Gastroesophageal sphincter (tissue), 3 donors: ENCODE measurements around the gene IMP3.

Experiments used
- POLR2A ChIP-seq, 2 donors: fragments of 450-650 bp; IDR thresholded peaks; one replicate each; pipeline ENCODE4 v1.6.1; 2017; ENCODE audit warnings: antibody characterized with exemption in 2 of 2, mild to moderate bottlenecking in 2 of 2, moderate library complexity in 1 of 2
- TF ChIP-seq, protein P1 (sequence below), 4 experiments: fragments of 200-600 bp in 2 of 4; fragments of 450-650 bp in 2 of 4; sonication (generic) in 1 of 4; IDR thresholded peaks; one replicate each; pipeline ENCODE4 v1.5.1; 2017 to 2019; ENCODE audit warnings: antibody characterized with exemption in 4 of 4, mild to moderate bottlenecking in 2 of 4, moderate library complexity in 2 of 4

DNA sequence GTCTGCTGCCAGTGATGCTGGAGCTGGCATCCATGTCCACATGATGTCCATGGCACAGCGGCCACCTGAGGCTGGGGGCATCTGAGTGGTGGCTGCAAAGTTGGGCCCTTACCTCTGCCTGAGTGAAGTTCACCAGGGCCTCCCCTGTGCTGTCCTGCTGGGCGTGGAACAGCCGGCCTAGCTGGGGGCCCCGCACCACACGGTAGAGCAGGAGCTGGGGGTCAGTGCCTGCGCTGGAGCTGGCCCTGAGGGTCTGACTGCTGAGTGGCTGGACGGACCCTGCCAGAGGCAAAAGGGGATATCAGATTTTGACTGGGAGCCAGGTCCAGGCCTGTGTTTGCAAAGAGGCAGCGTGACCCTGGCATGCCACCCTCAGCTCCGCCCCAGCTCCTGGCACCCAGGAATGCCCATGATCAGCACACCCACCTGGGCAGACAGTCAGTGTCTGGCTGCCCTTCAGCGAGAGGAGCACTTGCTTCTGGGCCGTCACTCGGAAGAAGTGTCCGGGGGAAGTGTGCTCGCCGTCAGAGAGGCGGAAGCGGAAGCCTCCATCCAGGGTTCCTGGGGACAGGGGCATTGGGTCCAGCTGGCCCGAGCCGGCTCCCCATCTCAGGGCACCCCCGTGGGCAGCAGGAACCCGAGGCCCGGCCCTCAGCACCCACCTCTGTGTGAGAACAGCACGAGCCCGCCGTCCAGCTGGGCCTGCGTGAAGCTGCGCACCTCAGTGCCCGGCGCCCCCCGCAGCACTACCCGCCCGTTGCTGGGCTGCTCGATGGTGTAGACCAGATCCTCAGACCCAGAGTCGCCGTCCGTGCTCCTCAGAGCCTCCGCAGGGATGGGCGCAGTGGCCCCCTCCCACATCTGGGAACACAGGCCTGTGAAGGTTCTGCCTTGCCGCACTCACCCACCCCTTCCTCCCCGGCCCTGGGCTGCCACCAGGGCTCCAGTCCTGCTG lies 42.4 kb upstream of the IMP3 start:
- TF ChIP-seq, protein P1, sequence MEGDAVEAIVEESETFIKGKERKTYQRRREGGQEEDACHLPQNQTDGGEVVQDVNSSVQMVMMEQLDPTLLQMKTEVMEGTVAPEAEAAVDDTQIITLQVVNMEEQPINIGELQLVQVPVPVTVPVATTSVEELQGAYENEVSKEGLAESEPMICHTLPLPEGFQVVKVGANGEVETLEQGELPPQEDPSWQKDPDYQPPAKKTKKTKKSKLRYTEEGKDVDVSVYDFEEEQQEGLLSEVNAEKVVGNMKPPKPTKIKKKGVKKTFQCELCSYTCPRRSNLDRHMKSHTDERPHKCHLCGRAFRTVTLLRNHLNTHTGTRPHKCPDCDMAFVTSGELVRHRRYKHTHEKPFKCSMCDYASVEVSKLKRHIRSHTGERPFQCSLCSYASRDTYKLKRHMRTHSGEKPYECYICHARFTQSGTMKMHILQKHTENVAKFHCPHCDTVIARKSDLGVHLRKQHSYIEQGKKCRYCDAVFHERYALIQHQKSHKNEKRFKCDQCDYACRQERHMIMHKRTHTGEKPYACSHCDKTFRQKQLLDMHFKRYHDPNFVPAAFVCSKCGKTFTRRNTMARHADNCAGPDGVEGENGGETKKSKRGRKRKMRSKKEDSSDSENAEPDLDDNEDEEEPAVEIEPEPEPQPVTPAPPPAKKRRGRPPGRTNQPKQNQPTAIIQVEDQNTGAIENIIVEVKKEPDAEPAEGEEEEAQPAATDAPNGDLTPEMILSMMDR (IDR thresholded peaks at IDR 0.05): no peak
- TF ChIP-seq POLR2A (IDR thresholded peaks at IDR 0.05): no peak
